Activated gamma-delta T cell (primary cell): ENCODE measurements around the gene SYT2.
"Not testable (repeated sequence)": the region's sequence is repeated elsewhere in the genome, so short reads cannot be mapped to it uniquely, and the experiment has no call there.

Experiments
- DNase-seq: peaks from one replicate; lab custom pipeline; 2025; lab: John Stamatoyannopoulos, UW

Gene SYT2

GRCh38 chr1:202590975-202591411 is 119.3 kb downstream of the SYT2 start:
- DNase-seq, result no peak

- no peak for DNase-seq
Measured at GRCh38 chr1:202590126-202590525, 120.1 kb downstream of the SYT2 start.

GRCh38 chr1:202589190-202589930 is 120.9 kb downstream of the SYT2 start:
- DNase-seq, result no peak

GRCh38 chr1:202588503-202589189 is 121.6 kb downstream of the SYT2 start:
- no peak for DNase-seq

GRCh38 chr1:202587859-202588485 is 122.3 kb downstream of the SYT2 start:
- DNase-seq, result no peak

GRCh38 chr1:202586871-202587270 is 123.4 kb downstream of the SYT2 start:
- no peak for DNase-seq

- no peak for DNase-seq
Measured at GRCh38 chr1:202586018-202586821, 124.0 kb downstream of the SYT2 start.

- DNase-seq, result no peak
Measured at GRCh38 chr1:202585590-202585933, 124.7 kb downstream of the SYT2 start.

- no peak for DNase-seq
Measured at GRCh38 chr1:202584707-202585589, 125.3 kb downstream of the SYT2 start.

GRCh38 chr1:202582350-202582749 is 127.9 kb downstream of the SYT2 start:
- DNase-seq, result not testable (repeated sequence)

GRCh38 chr1:202580619-202581018 is 129.6 kb downstream of the SYT2 start:
- DNase-seq, result no peak

GRCh38 chr1:202579806-202580205 is 130.4 kb downstream of the SYT2 start:
- DNase-seq, result no peak

- no peak for DNase-seq
Measured at GRCh38 chr1:202578565-202578964, 131.7 kb downstream of the SYT2 start.

- DNase-seq, result no peak
Measured at GRCh38 chr1:202578001-202578504, 132.2 kb downstream of the SYT2 start.

GRCh38 chr1:202577381-202577780 is 132.9 kb downstream of the SYT2 start:
- no peak for DNase-seq

GRCh38 chr1:202576816-202577215 is 133.4 kb downstream of the SYT2 start:
- no peak for DNase-seq

- no peak for DNase-seq
Measured at GRCh38 chr1:202575918-202576653, 134.2 kb downstream of the SYT2 start.

GRCh38 chr1:202572867-202573266 is 137.4 kb downstream of the SYT2 start:
- no peak for DNase-seq

- DNase-seq, result no peak
Measured at GRCh38 chr1:202571719-202572339, 138.4 kb downstream of the SYT2 start.
